ENCODE data around the gene DNAL1. TPM values are rescaled to one million over a fixed set of nuclear protein-coding genes. Genes with fewer than 3 reads are reported as not detected.

The DNAL1 gene
- total and polyA plus RNA-seq, 2 of the 13 experiments (the other 11 are each of a cell fraction or from before 2014, with no cell fraction given), result 1.4 to 13.3 TPM

DNA sequence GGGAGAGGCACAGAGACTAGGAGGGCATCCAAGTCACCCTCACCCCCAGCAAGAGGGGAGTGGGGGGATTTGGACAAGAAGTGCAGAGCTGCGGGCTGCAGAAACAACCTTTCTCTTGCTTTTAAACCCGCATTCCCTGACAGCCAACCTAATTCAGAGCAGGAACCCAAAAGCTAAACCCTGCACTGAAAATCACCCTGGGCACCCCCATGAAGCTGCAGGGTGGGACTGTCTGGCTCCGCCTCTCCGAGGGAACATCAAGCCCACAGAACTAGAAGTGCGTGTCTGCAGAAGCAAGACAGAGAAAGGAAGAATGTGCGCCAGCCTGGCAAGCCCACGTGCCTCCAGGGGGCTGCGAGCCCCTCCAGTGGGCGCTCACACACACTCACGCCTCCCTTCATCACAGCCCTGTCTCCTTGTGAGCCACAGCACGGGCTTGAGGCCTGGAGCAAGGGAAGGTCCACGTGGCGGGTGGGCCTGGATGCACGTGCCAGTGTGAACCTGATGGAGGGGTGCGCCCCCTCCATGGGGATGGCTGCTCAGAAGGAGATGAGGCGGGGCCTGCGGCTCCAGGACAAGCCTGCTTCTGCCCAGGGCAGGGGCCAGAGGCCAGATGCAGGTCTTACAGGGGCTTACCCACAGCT is 97.2 kb downstream of the DNAL1 start:
- no TSS peak for BruUV-seq (replicated peaks)
- H3K36me3 ChIP-seq (replicated peaks in 1 of 2; ENCODE audit: control insufficient read depth in 1 of 2, insufficient read depth in 2 of 2, low read length in 2 of 2), result peaks cover 6 to 18% of the 10 kb centered on the region in 2 experiments
- ATAC-seq, result peak; percentile 4; the same call in 2 of the 3 replicates
- no peaks in the 10 kb centered on the region for H3K27me3 ChIP-seq (ENCODE audit: control insufficient read depth in 1 of 2, insufficient read depth in 2 of 2, low read length in 2 of 2)
- H4K20me1 ChIP-seq (ENCODE audit: insufficient read depth, low read length), result peaks cover 65% of the 10 kb centered on the region
- DNase-seq (ENCODE audit: low spot score), result no peak
- in situ Hi-C loops (cut with HindIII; ENCODE audit: extremely low pct_ligation_motif_present, low pct_unique_long_range_greater_than_20kb) (loop anchor here (25.0 kb wide), 1 partner anchor 295 kb away; no protein-coding TSS in a partner anchor), intact Hi-C loops (cut with micrococcal nuclease; ENCODE audit: unreplicated experiment) (loop anchor here (1.0 kb wide), 1 partner anchor 83 kb away; no protein-coding TSS in a partner anchor)
- H3K27ac ChIP-seq (ENCODE audit: extremely low read length, insufficient read depth, low read length), result peak overlapping the region; percentile 61
- ChIA-PET CTCF (ENCODE audit: low intra/inter-chr PET ratio, low total read pairs) (no interaction called here), POLR2A (interaction anchor here (1.0 to 3.9 kb wide), 8 partner anchors 12 to 145 kb away, joined by 3 to 26 read pairs (median 6); partner anchors contain the start of genes PTGR2 and ZNF410)
- no peaks in the 10 kb centered on the region for H3K9me3 ChIP-seq (ENCODE audit: low read length)
- peaks cover 75% of the 10 kb centered on the region for H3K79me2 ChIP-seq (ENCODE audit: insufficient read depth, low read length)
- peak overlapping the region; percentile 13 to 60 (median 41) for H3K4me3 ChIP-seq (replicated peaks in 1 of 3; ENCODE audit: insufficient read depth in 1 of 3, low read depth in 2 of 3, low read length in 3 of 3)
- 51% methylated on average over 9 of the region's 17 CpGs for WGBS (ENCODE audit: low lambda C conversion rate)
- no peak overlapping the region for H2AFZ ChIP-seq (ENCODE audit: low read length)
- FAIRE-seq, result no peak
- H3K4me2 ChIP-seq (ENCODE audit: low read depth, low read length), result peak overlapping the region; percentile 85
- peak overlapping the region; percentile 36 for H3K9ac ChIP-seq (ENCODE audit: insufficient read depth, low read depth, low read length)
- peaks cover 76% of the 10 kb centered on the region for H3K4me1 ChIP-seq (ENCODE audit: insufficient read depth, low read length)
- TF ChIP-seq PBX3 (CRISPR knock-in tag; IDR thresholded peaks at IDR 0.05; ENCODE audit: borderline replicate concordance), result no peak
- no peak for TF ChIP-seq SYNCRIP (IDR thresholded peaks at IDR 0.05; ENCODE audit: insufficient read depth, low read depth, low read length)
- TF ChIP-seq ZNF44 (CRISPR knock-in tag; IDR thresholded peaks at IDR 0.05), result no peak
- no peak for TF ChIP-seq ZNF746 (CRISPR knock-in tag; IDR thresholded peaks at IDR 0.05)
- TF ChIP-seq, protein P1, sequence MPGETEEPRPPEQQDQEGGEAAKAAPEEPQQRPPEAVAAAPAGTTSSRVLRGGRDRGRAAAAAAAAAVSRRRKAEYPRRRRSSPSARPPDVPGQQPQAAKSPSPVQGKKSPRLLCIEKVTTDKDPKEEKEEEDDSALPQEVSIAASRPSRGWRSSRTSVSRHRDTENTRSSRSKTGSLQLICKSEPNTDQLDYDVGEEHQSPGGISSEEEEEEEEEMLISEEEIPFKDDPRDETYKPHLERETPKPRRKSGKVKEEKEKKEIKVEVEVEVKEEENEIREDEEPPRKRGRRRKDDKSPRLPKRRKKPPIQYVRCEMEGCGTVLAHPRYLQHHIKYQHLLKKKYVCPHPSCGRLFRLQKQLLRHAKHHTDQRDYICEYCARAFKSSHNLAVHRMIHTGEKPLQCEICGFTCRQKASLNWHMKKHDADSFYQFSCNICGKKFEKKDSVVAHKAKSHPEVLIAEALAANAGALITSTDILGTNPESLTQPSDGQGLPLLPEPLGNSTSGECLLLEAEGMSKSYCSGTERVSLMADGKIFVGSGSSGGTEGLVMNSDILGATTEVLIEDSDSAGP (CRISPR knock-in tag; IDR thresholded peaks at IDR 0.05; ENCODE audit: borderline replicate concordance), result peak; percentile 23; the same call in 1 of the 2 replicates
- TF ChIP-seq BCL3 (CRISPR knock-in tag; IDR thresholded peaks at IDR 0.05), result no peak
- TF ChIP-seq KLF13 (CRISPR knock-in tag; IDR thresholded peaks at IDR 0.05), result no peak
- TF ChIP-seq MTF1 (CRISPR knock-in tag; IDR thresholded peaks at IDR 0.05), result no peak
- TF ChIP-seq, protein P2, sequence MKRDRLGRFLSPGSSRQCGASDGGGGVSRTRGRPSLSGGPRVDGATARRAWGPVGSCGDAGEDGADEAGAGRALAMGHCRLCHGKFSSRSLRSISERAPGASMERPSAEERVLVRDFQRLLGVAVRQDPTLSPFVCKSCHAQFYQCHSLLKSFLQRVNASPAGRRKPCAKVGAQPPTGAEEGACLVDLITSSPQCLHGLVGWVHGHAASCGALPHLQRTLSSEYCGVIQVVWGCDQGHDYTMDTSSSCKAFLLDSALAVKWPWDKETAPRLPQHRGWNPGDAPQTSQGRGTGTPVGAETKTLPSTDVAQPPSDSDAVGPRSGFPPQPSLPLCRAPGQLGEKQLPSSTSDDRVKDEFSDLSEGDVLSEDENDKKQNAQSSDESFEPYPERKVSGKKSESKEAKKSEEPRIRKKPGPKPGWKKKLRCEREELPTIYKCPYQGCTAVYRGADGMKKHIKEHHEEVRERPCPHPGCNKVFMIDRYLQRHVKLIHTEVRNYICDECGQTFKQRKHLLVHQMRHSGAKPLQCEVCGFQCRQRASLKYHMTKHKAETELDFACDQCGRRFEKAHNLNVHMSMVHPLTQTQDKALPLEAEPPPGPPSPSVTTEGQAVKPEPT (CRISPR knock-in tag; IDR thresholded peaks at IDR 0.05; ENCODE audit: low read depth), result no peak
- no peak for TF ChIP-seq ZNF558 (CRISPR knock-in tag; IDR thresholded peaks at IDR 0.05; ENCODE audit: borderline replicate concordance)
- TF ChIP-seq MED1 (CRISPR knock-in tag; IDR thresholded peaks at IDR 0.05), result no peak
- TF ChIP-seq, protein P3, sequence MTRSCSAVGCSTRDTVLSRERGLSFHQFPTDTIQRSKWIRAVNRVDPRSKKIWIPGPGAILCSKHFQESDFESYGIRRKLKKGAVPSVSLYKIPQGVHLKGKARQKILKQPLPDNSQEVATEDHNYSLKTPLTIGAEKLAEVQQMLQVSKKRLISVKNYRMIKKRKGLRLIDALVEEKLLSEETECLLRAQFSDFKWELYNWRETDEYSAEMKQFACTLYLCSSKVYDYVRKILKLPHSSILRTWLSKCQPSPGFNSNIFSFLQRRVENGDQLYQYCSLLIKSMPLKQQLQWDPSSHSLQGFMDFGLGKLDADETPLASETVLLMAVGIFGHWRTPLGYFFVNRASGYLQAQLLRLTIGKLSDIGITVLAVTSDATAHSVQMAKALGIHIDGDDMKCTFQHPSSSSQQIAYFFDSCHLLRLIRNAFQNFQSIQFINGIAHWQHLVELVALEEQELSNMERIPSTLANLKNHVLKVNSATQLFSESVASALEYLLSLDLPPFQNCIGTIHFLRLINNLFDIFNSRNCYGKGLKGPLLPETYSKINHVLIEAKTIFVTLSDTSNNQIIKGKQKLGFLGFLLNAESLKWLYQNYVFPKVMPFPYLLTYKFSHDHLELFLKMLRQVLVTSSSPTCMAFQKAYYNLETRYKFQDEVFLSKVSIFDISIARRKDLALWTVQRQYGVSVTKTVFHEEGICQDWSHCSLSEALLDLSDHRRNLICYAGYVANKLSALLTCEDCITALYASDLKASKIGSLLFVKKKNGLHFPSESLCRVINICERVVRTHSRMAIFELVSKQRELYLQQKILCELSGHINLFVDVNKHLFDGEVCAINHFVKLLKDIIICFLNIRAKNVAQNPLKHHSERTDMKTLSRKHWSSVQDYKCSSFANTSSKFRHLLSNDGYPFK (CRISPR knock-in tag; IDR thresholded peaks at IDR 0.05; ENCODE audit: borderline replicate concordance), result no peak
- no peak for TF ChIP-seq MAZ (IDR thresholded peaks at IDR 0.05; ENCODE audit: borderline replicate concordance, low read depth, low read length)
- no peak for TF ChIP-seq MAZ (CRISPR knock-in tag; IDR thresholded peaks at IDR 0.05; ENCODE audit: low read depth)

All from HepG2 (cell line).